Activated CD4-positive, alpha-beta memory T cell treated with anti-CD3 and anti-CD28 coated beads, Interleukin-2, amount 10 ng/mL, durations not matched to agents 7 days and 5 days (primary cell): ENCODE results near the gene HELZ2. TPM values are rescaled to one million over a fixed set of nuclear protein-coding genes. Genes with fewer than 3 reads are reported as not detected.

ENCODE experiments used
- CTCF ChIA-PET: fragments of 350-600 bp; sonication (Branson Sonifier 250); formaldehyde crosslinking; loops from one replicate; lab custom pipeline; 2021; ENCODE audit warnings: antibody characterized with exemption, inconsistent platforms; lab: Charles Lee
- POLR2A ChIA-PET: fragments of 350-600 bp; sonication (Branson Sonifier 250); formaldehyde crosslinking; loops from one replicate; lab custom pipeline; 2021; ENCODE audit warnings: antibody characterized with exemption; lab: Charles Lee
- DNase-seq: peaks from one replicate; pipeline ENCODE4 v3.0.0-alpha.2; 2020
- H3K27ac Mint-ChIP-seq: one replicate; pipeline ENCODE4 v1.8.0; 2021; ENCODE audit warnings: mild to moderate bottlenecking, mixed read lengths
- H3K27me3 Mint-ChIP-seq: one replicate; pipeline ENCODE4 v1.8.0; 2021; ENCODE audit warnings: mixed read lengths
- H3K36me3 Mint-ChIP-seq: one replicate; pipeline ENCODE4 v1.8.0; 2021; ENCODE audit warnings: low read depth, mixed read lengths
- H3K4me1 Mint-ChIP-seq: one replicate; pipeline ENCODE4 v1.8.0; 2021; ENCODE audit warnings: mixed read lengths
- H3K4me3 Mint-ChIP-seq: one replicate; pipeline ENCODE4 v1.8.0; 2021; ENCODE audit warnings: mild to moderate bottlenecking, mixed read lengths
- H3K9me3 Mint-ChIP-seq: one replicate; pipeline ENCODE4 v1.8.0; 2021; ENCODE audit warnings: mixed read lengths
- total RNA-seq, 2 experiments: library from RNA; stranded (reverse); gene quantifications; one replicate each; pipeline ENCODE4 v1.2.3, GENCODE V29; 2021

Gene HELZ2
- total RNA-seq, 2 experiments from 2014 or later = 202 to 208 TPM

DNA sequence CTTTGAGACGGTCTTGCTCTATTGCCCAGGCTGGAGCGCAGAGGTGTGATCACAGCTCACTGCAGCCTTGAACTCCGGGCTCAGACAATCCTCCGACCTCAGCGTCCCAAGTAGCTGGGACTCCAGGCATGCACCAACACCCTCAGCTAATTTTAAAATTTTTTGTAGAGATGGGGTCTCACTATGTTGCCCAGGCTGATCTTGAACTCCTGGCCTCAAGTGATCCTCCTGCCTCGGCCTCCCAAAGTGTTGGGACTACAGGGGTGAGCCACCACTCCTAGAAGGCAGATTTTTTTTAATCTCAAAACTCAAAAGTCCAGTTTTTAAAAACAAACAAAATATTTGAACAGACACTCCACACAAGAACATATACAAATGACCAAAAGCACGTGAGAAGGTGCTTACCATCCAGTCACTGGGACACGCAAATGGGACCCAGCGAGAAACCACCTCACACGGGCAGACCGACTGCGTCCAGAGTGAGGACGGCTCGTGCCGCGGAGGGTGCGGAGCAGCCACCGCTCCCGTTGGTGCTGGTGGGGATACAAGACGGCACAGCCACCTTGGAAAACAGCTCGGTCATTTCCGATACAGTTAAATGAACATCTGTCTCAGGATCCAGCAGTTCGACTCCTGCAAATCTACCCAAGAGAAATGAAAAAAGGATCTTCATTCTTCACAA, 8.5 kb upstream of the HELZ2 start:
- H3K4me1 Mint-ChIP-seq = no peaks in the 10 kb centered on the region
- H3K27me3 Mint-ChIP-seq = peaks cover 30% of the 10 kb centered on the region
- H3K9me3 Mint-ChIP-seq = no peaks in the 10 kb centered on the region
- CTCF ChIA-PET = interaction anchor here (0.5 to 1.9 kb wide), 3 partner anchors 9 to 74 kb away, joined by 3 to 14 read pairs (median 3); no protein-coding TSS in a partner anchor
- H3K4me3 Mint-ChIP-seq = no peak overlapping the region
- no peak overlapping the region for H3K27ac Mint-ChIP-seq
- peaks cover 4% of the 10 kb centered on the region for H3K36me3 Mint-ChIP-seq
- no peak for DNase-seq
- POLR2A ChIA-PET = interaction anchor here (0.6 to 2.0 kb wide), 4 partner anchors 29 to 76 kb away, joined by 3 to 5 read pairs (median 4); partner anchors contain the start of genes PPDPF and RTEL1

GRCh38 chr20:63580796-63581461, 6.9 kb upstream of the HELZ2 start:
- Mint-ChIP-seq H3K27me3 (peaks cover 38% of the 10 kb centered on the region), H3K36me3 (no peaks in the 10 kb centered on the region), H3K4me3 (no peak overlapping the region), H3K4me1 (peaks cover 2% of the 10 kb centered on the region), H3K27ac (no peak overlapping the region), H3K9me3 (no peaks in the 10 kb centered on the region)
- CTCF ChIA-PET = interaction anchor here (0.6 to 1.9 kb wide), 2 partner anchors 14 to 61 kb away, joined by 3 to 14 read pairs; no protein-coding TSS in a partner anchor
- peak; percentile 80 for DNase-seq
- POLR2A ChIA-PET = interaction anchor here (0.9 to 2.0 kb wide), 4 partner anchors 9 to 284 kb away, joined by 3 to 5 read pairs (median 3); partner anchors contain the start of genes PPDPF, RTEL1 and TPD52L2

GRCh38 chr20:63579017-63579694, 5.1 kb upstream of the HELZ2 start:
- POLR2A ChIA-PET = no interaction called here
- no peaks in the 10 kb centered on the region for H3K36me3 Mint-ChIP-seq
- CTCF ChIA-PET = no interaction called here
- no peak for DNase-seq
- peaks cover 47% of the 10 kb centered on the region for H3K27me3 Mint-ChIP-seq
- no peak overlapping the region for H3K4me3 Mint-ChIP-seq
- peaks cover 5% of the 10 kb centered on the region for H3K4me1 Mint-ChIP-seq
- no peak overlapping the region for H3K27ac Mint-ChIP-seq
- no peaks in the 10 kb centered on the region for H3K9me3 Mint-ChIP-seq

GRCh38 chr20:63578224-63579016, 4.4 kb upstream of the HELZ2 start:
- CTCF ChIA-PET = interaction anchor here (0.7 kb wide), 1 partner anchor 22 kb away, joined by 3 read pairs; no protein-coding TSS in a partner anchor
- Mint-ChIP-seq H3K9me3 (no peaks in the 10 kb centered on the region), H3K27me3 (peaks cover 47% of the 10 kb centered on the region), H3K4me3 (no peak overlapping the region), H3K36me3 (no peaks in the 10 kb centered on the region), H3K4me1 (peaks cover 5% of the 10 kb centered on the region), H3K27ac (no peak overlapping the region)
- POLR2A ChIA-PET = no interaction called here
- no peak for DNase-seq

GRCh38 chr20:63577317-63577894, 3.4 kb upstream of the HELZ2 start:
- Mint-ChIP-seq H3K4me1 (peaks cover 5% of the 10 kb centered on the region), H3K9me3 (no peaks in the 10 kb centered on the region), H3K4me3 (no peak overlapping the region), H3K27me3 (peaks cover 39% of the 10 kb centered on the region), H3K36me3 (no peaks in the 10 kb centered on the region), H3K27ac (no peak overlapping the region)
- no peak for DNase-seq
- ChIA-PET POLR2A (no interaction called here), CTCF (no interaction called here)

DNA sequence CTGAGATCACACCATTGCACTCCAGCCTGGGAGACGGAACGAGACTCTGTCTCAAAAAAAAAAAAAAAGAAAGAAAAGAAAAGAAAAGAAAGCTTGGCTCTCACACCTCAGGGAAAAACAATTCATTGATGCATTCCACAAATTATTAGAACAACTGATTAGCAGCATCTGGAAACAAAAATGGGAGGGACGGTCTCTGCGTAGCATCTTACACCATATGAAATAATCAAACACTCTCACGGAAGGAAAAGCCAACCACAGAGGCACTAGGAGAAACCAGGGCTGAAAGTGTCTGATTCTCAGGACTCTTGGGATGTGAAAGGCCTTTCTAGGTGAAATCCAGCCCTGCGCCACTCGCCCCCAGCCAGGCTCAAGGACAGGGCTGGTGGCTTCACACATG, 2.3 kb upstream of the HELZ2 start:
- ChIA-PET POLR2A (no interaction called here), CTCF (interaction anchor here (0.7 kb wide), 1 partner anchor 10 kb away, joined by 4 read pairs; no protein-coding TSS in a partner anchor)
- H3K27me3 Mint-ChIP-seq = peaks cover 39% of the 10 kb centered on the region
- peaks cover 5% of the 10 kb centered on the region for H3K4me1 Mint-ChIP-seq
- H3K36me3 Mint-ChIP-seq = no peaks in the 10 kb centered on the region
- no peak overlapping the region for H3K4me3 Mint-ChIP-seq
- DNase-seq = no peak
- no peak overlapping the region for H3K27ac Mint-ChIP-seq
- H3K9me3 Mint-ChIP-seq = no peaks in the 10 kb centered on the region

DNA sequence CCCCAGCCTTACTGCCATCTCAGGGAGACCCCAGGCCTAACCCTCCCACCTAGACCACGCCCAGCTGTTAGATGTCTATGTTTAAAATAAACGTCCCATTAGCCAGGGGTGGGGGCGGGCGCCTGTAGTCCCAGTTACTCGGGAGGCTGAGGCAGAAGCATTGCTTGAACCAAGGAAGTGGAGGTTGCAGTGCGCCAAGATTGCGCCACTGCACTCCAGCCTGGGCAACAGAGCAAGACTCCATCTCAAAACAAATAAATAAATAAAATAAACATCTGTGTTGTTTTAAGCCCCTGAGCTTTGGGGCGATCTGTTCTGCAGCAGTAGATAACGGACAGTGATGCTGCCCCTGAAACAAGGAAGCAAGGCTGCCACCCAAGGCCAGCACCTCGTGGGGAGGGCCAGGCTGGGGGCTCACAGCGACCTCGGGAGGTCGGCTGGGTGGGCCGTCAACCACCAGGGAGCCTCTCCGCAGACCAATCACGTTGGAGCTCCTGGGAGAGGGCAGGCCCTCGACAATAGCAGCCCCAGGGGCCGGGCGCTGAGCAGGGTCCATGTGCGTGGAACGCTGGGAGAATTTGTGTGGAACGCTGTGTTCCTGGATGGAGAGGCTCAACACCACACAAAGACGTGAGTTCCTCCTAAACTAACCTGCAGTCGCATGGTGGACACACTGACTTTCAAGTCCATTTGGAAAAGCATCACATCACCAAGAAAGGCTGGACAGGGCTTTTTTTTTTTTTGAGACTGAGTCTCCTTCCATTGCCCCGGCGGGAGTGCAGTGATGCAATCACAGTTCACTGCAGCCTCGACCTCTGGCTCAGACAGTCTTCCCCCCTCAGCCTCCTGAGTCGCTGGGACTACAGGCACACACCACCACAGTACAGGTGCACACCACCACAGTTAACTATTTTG, 1.0 kb upstream of the HELZ2 start:
- peak overlapping the region; percentile 83 for H3K4me3 Mint-ChIP-seq
- H3K36me3 Mint-ChIP-seq = no peaks in the 10 kb centered on the region
- no peak overlapping the region for H3K27ac Mint-ChIP-seq
- peaks cover 6% of the 10 kb centered on the region for H3K4me1 Mint-ChIP-seq
- CTCF ChIA-PET = interaction anchor here (0.5 kb wide), 1 partner anchor 9 kb away, joined by 3 read pairs; no protein-coding TSS in a partner anchor
- H3K9me3 Mint-ChIP-seq = no peaks in the 10 kb centered on the region
- POLR2A ChIA-PET = interaction anchor here (1.1 to 2.6 kb wide), 7 partner anchors 10 to 290 kb away, joined by 3 to 14 read pairs (median 6); partner anchors contain the start of genes PTK6, RTEL1 and TPD52L2
- H3K27me3 Mint-ChIP-seq = peaks cover 33% of the 10 kb centered on the region
- no peak for DNase-seq

DNA sequence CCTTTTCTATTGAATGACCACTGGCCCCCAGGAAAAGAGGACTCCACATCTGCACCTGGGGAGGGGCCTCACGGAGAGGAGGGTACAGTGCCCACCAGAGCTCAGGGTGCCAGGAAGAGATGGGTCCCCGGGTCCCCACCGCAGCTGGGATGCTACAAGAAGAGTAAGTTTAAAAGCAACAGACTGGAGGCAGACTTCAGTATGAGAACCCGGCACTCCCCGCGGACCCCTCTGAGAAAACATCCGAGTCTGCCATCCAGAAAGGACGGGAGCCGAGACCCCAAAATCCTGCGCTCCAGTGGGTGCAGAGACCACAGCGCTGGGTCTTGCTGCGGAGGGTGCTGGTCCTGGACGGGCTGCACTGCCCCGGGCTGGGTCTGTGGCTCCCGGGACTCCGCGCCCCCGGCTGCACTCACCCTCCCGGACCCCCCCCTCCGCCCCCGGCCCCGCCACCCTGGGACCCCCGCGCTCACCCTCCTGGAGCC, 350 bp downstream of the HELZ2 start:
- Mint-ChIP-seq H3K4me3 (peak overlapping the region; percentile 83), H3K27me3 (peaks cover 23% of the 10 kb centered on the region), H3K9me3 (no peaks in the 10 kb centered on the region), H3K36me3 (peaks cover 6% of the 10 kb centered on the region), H3K4me1 (peaks cover 19% of the 10 kb centered on the region), H3K27ac (peak overlapping the region; percentile 81)
- ChIA-PET POLR2A (interaction anchor here (0.6 to 2.6 kb wide), 15 partner anchors 8 to 503 kb away, joined by 3 to 14 read pairs (median 5); partner anchors contain the start of genes PPDPF, PTK6 and RTEL1), CTCF (interaction anchor here (0.7 to 1.4 kb wide), 6 partner anchors 9 to 484 kb away, joined by 3 to 6 read pairs (median 4); partner anchors contain the start of genes PTK6 and TPD52L2)
- no peak for DNase-seq

DNA sequence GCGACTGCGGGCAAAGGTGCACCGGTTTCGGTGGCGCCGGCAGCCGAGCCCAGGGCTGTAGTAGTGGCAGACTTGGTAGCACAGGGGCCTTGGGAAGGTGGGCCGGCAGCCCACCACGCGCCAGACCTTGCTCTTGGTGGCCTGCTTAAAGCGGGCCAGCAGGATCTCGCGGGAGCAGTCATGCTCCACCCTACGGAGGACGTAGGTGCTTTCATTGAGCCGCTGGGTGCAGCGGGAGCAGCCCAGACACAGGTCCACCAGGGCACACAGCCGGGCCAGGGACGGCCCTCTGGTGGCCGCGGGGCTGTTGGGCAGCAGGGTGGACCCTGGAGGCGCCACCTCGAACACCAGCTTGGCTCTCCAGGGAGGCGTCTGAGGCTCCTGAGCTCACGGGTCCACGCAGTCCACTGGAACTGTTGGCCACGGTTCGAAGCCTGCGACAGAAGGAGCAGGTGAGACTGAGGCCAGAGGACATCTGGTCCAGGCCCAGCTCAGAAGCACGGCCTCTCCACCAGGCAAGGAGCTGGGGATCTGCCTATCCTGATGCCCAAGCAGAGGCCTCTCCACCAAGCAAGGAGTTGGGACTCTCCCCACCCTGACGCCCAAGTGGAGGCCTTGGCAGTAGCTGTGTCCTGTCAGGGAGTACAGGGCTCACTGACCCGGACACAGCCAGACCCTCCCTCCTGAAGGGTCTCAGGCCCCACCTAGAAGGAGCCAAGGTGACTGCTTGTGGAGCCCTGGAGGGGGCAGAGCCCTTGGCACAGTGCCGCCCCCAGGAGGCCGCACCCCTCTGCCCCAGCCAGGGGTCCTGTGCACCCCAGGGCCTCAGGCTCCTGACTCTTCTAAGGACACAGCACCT, 1.0 kb downstream of the HELZ2 start:
- no peak for DNase-seq
- Mint-ChIP-seq H3K36me3 (peaks cover 11% of the 10 kb centered on the region), H3K4me1 (peaks cover 25% of the 10 kb centered on the region), H3K27me3 (peaks cover 21% of the 10 kb centered on the region), H3K9me3 (no peaks in the 10 kb centered on the region), H3K4me3 (peak overlapping the region; percentile 83), H3K27ac (peak overlapping the region; percentile 76)
- POLR2A ChIA-PET = interaction anchor here (1.0 to 2.6 kb wide), 13 partner anchors 9 to 503 kb away, joined by 3 to 14 read pairs (median 6); partner anchors contain the start of genes PPDPF, PTK6 and RTEL1
- CTCF ChIA-PET = interaction anchor here (0.7 to 1.4 kb wide), 4 partner anchors 9 to 484 kb away, joined by 3 to 6 read pairs (median 3); no protein-coding TSS in a partner anchor
